SK-N-SH treated with all-trans-retinoic acid at 6 μM for 48 hours (cell line): ENCODE results near the gene LGR5.

ENCODE experiments used
- ATAC-seq: fragments of 200-7000 bp; cut with Tn5 transposase; 3 replicates; pipeline ENCODE4 v1.9.1; 2020; ENCODE audit warnings: mild to moderate bottlenecking, moderate library complexity
- ARNTL ChIP-seq: fragments of 450-650 bp; formaldehyde crosslinking; IDR thresholded peaks from 2 replicates; pipeline ENCODE4 v1.5.0; 2020; ENCODE audit warnings: low read depth, mild to moderate bottlenecking, moderate library complexity, borderline replicate concordance
- BACH2 ChIP-seq: fragments of 250-450 bp; sonication (Bioruptor Pico); IDR thresholded peaks from 2 replicates; pipeline ENCODE4 v1.9.0; 2021; ENCODE audit warnings: mild to moderate bottlenecking, borderline replicate concordance
- CSDC2 ChIP-seq: fragments of 250-450 bp; sonication (Bioruptor Pico); IDR thresholded peaks from 2 replicates; pipeline ENCODE4 v1.5.0; 2020; ENCODE audit warnings: mild to moderate bottlenecking, moderate library complexity
- ESRRG ChIP-seq: fragments of 250-450 bp; sonication (Bioruptor Pico); IDR thresholded peaks from 2 replicates; pipeline ENCODE4 v1.6.1; 2021; ENCODE audit warnings: mild to moderate bottlenecking
- GLIS3 ChIP-seq: fragments of 250-450 bp; sonication (Bioruptor Pico); IDR thresholded peaks from 2 replicates; pipeline ENCODE4 v1.5.0; 2020; ENCODE audit warnings: mild to moderate bottlenecking, moderate library complexity
- OSR1 ChIP-seq: fragments of 250-450 bp; sonication (Bioruptor Pico); IDR thresholded peaks from 2 replicates; pipeline ENCODE4 v1.8.0; 2022; ENCODE audit warnings: moderate library complexity, mild to moderate bottlenecking, inconsistent platforms
- PATZ1 ChIP-seq: fragments of 250-450 bp; sonication (Bioruptor Pico); IDR thresholded peaks from 2 replicates; pipeline ENCODE4 v1.8.0; 2020; ENCODE audit warnings: mild to moderate bottlenecking, moderate library complexity, borderline replicate concordance
- POU6F1 ChIP-seq: fragments of 250-450 bp; sonication (Bioruptor Pico); IDR thresholded peaks from 2 replicates; pipeline ENCODE4 v1.8.0; 2021; ENCODE audit warnings: low read depth, mild to moderate bottlenecking, moderate library complexity, borderline replicate concordance
- PPARA ChIP-seq: fragments of 250-450 bp; sonication (Bioruptor Pico); IDR thresholded peaks from 2 replicates; pipeline ENCODE4 v1.5.0; 2020; ENCODE audit warnings: mild to moderate bottlenecking, borderline replicate concordance
- RARB ChIP-seq: fragments of 250-450 bp; sonication (Bioruptor Pico); IDR thresholded peaks from 2 replicates; pipeline ENCODE4 v1.8.0; 2021; ENCODE audit warnings: mild to moderate bottlenecking, moderate library complexity
- TCF4 ChIP-seq: fragments of 250-450 bp; sonication (Bioruptor Pico); IDR thresholded peaks from 2 replicates; pipeline ENCODE4 v1.8.0; 2021; ENCODE audit warnings: mild to moderate bottlenecking, moderate library complexity, borderline replicate concordance
- TOX ChIP-seq: fragments of 250-450 bp; sonication (Bioruptor Pico); IDR thresholded peaks from 2 replicates; pipeline ENCODE4 v1.8.0; 2021; ENCODE audit warnings: mild to moderate bottlenecking, moderate library complexity, borderline replicate concordance
- ZC3H10 ChIP-seq: fragments of 250-450 bp; sonication (Bioruptor Pico); IDR thresholded peaks from 2 replicates; pipeline ENCODE4 v1.5.1; 2021; ENCODE audit warnings: mild to moderate bottlenecking, moderate library complexity
- ZFP3 ChIP-seq: fragments of 250-450 bp; sonication (Bioruptor Pico); IDR thresholded peaks from 2 replicates; pipeline ENCODE4 v1.5.0; 2020; ENCODE audit warnings: mild to moderate bottlenecking, moderate library complexity
- ZFP30 ChIP-seq: fragments of 450-650 bp; formaldehyde crosslinking; IDR thresholded peaks from 2 replicates; pipeline ENCODE4 v1.5.0; 2022; ENCODE audit warnings: mild to moderate bottlenecking, moderate library complexity
- ZNF70 ChIP-seq: fragments of 450-650 bp; formaldehyde crosslinking; IDR thresholded peaks from 2 replicates; pipeline ENCODE4 v1.5.0; 2020; ENCODE audit warnings: mild to moderate bottlenecking, moderate library complexity
- ZNF8 ChIP-seq: fragments of 450-650 bp; formaldehyde crosslinking; IDR thresholded peaks from 2 replicates; pipeline ENCODE4 v1.5.0; 2020; ENCODE audit warnings: mild to moderate bottlenecking, moderate library complexity
- TF ChIP-seq, protein P1 (sequence below): fragments of 250-450 bp; sonication (Bioruptor Pico); IDR thresholded peaks from 2 replicates; pipeline ENCODE4 v1.5.1; 2021; ENCODE audit warnings: mild to moderate bottlenecking, moderate library complexity
- TF ChIP-seq, protein P2 (sequence below): fragments of 250-450 bp; sonication (Bioruptor Pico); IDR thresholded peaks from 2 replicates; pipeline ENCODE4 v1.5.0; 2020; ENCODE audit warnings: mild to moderate bottlenecking, moderate library complexity
- TF ChIP-seq, protein P3 (sequence below): fragments of 250-450 bp; sonication (Bioruptor Pico); IDR thresholded peaks from 2 replicates; pipeline ENCODE4 v1.5.1; 2020; ENCODE audit warnings: low read depth, mild to moderate bottlenecking, moderate library complexity

Gene LGR5

GRCh38 chr12:71448150-71448581, 8.6 kb downstream of the LGR5 start:
- TF ChIP-seq, protein P1, sequence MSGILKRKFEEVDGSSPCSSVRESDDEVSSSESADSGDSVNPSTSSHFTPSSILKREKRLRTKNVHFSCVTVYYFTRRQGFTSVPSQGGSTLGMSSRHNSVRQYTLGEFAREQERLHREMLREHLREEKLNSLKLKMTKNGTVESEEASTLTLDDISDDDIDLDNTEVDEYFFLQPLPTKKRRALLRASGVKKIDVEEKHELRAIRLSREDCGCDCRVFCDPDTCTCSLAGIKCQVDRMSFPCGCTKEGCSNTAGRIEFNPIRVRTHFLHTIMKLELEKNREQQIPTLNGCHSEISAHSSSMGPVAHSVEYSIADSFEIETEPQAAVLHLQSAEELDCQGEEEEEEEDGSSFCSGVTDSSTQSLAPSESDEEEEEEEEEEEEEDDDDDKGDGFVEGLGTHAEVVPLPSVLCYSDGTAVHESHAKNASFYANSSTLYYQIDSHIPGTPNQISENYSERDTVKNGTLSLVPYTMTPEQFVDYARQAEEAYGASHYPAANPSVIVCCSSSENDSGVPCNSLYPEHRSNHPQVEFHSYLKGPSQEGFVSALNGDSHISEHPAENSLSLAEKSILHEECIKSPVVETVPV (CRISPR knock-in tag) = no peak
- TF ChIP-seq BACH2 (CRISPR knock-in tag) (no peak), ARNTL (CRISPR knock-in tag) (no peak), ZNF70 (CRISPR knock-in tag) (no peak), ZNF8 (no peak), TOX (no peak), RARB (CRISPR knock-in tag) (no peak), GLIS3 (CRISPR knock-in tag) (no peak), PATZ1 (CRISPR knock-in tag) (no peak), ESRRG (CRISPR knock-in tag) (no peak), ZC3H10 (no peak), POU6F1 (CRISPR knock-in tag) (no peak), ZFP30 (CRISPR knock-in tag) (no peak), ZFP3 (no peak), CSDC2 (CRISPR knock-in tag) (no peak), PPARA (no peak)
- TF ChIP-seq, protein P2, sequence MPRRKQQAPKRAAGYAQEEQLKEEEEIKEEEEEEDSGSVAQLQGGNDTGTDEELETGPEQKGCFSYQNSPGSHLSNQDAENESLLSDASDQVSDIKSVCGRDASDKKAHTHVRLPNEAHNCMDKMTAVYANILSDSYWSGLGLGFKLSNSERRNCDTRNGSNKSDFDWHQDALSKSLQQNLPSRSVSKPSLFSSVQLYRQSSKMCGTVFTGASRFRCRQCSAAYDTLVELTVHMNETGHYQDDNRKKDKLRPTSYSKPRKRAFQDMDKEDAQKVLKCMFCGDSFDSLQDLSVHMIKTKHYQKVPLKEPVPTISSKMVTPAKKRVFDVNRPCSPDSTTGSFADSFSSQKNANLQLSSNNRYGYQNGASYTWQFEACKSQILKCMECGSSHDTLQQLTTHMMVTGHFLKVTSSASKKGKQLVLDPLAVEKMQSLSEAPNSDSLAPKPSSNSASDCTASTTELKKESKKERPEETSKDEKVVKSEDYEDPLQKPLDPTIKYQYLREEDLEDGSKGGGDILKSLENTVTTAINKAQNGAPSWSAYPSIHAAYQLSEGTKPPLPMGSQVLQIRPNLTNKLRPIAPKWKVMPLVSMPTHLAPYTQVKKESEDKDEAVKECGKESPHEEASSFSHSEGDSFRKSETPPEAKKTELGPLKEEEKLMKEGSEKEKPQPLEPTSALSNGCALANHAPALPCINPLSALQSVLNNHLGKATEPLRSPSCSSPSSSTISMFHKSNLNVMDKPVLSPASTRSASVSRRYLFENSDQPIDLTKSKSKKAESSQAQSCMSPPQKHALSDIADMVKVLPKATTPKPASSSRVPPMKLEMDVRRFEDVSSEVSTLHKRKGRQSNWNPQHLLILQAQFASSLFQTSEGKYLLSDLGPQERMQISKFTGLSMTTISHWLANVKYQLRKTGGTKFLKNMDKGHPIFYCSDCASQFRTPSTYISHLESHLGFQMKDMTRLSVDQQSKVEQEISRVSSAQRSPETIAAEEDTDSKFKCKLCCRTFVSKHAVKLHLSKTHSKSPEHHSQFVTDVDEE (CRISPR knock-in tag) = no peak
- no peak for ATAC-seq

DNA sequence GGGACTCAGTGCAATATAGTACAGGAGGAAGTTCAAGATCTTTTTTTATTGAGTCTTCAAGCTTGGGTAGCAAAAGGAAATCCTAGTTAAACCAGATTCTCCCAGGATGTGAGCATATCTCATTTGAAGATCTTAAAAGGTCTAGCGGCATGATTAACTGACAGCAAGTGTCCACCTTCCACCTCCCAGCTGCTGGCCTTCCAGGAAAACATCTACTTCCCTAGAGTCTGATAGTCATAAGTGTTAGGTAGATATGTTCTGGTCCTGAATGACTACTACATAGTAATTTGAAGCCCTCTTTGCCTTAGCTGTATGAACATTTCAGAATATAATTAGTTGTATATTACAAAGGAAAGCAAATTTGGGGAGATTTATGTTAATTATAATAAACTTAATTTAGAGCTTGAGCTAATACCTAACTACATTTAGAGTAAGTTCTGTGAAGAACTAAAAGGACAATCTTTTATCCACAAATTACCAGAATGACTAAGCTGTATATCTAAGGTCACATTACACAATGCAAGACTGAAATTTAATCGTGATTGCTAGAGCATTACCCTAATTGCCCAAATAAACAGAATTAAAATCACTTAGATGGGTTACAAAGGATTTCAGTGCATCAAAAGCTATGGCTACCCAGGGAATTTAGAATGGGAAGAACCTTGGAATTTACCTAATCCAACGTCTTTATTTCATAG, 9.9 kb downstream of the LGR5 start:
- no peak for ATAC-seq
- TF ChIP-seq ZNF70 (CRISPR knock-in tag) (peak; percentile 92), RARB (CRISPR knock-in tag) (no peak)
- TF ChIP-seq, all 23 proteins: peak for 1

- ATAC-seq = no peak
- TF ChIP-seq, protein P2 (CRISPR knock-in tag) = no peak
- TF ChIP-seq GLIS3 (CRISPR knock-in tag) = no peak
- no peak for TF ChIP-seq ZFP30 (CRISPR knock-in tag)
- TF ChIP-seq ZC3H10 = no peak
- no peak for TF ChIP-seq OSR1
- no peak for TF ChIP-seq TOX
- TF ChIP-seq BACH2 (CRISPR knock-in tag) = no peak
- TF ChIP-seq CSDC2 (CRISPR knock-in tag) = no peak
- TF ChIP-seq, protein P1 (CRISPR knock-in tag) = no peak
- no peak for TF ChIP-seq ESRRG (CRISPR knock-in tag)
- no peak for TF ChIP-seq ARNTL (CRISPR knock-in tag)
- TF ChIP-seq, protein P3, sequence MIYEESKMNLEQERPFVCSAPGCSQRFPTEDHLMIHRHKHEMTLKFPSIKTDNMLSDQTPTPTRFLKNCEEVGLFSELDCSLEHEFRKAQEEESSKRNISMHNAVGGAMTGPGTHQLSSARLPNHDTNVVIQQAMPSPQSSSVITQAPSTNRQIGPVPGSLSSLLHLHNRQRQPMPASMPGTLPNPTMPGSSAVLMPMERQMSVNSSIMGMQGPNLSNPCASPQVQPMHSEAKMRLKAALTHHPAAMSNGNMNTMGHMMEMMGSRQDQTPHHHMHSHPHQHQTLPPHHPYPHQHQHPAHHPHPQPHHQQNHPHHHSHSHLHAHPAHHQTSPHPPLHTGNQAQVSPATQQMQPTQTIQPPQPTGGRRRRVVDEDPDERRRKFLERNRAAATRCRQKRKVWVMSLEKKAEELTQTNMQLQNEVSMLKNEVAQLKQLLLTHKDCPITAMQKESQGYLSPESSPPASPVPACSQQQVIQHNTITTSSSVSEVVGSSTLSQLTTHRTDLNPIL (CRISPR knock-in tag) = no peak
- no peak for TF ChIP-seq PPARA
- TF ChIP-seq ZFP3 = no peak
- no peak for TF ChIP-seq PATZ1 (CRISPR knock-in tag)
- no peak for TF ChIP-seq TCF4 (CRISPR knock-in tag)
These were observed 12.4 kb downstream of the LGR5 start for GRCh38 chr12:71452006-71452405.
